Measurements from ENCODE around the gene STUM.

Gene STUM

DNA sequence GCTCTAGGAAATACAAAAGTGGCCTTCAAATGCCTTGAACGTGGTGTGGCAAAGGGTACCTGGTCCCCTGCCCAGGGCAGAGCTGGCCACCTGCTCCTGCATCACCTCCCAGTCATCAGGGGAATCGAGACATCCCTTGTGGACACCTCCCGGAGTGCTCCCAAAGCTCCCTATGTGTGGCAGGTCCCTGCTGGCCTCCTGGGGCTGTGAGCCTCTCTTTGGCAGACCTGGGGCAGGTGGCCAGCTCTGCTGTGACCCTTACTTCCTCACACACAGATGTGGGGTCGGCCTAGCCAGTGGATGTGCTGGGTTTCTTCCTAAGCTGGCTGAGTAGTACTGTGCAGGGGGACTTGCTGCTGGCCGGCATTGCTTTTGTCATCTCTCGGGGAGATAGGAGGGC, 104.0 kb downstream of the STUM start:
- Histone ChIP-seq H3K9me3 (replicated peaks in 1 of 2; ENCODE audit: control insufficient read depth in 2 of 2, insufficient read depth in 1 of 2, low read depth in 1 of 2, low read length in 2 of 2) (peaks cover 0 to 4% of the 10 kb centered on the region in 2 donors), H2AFZ (ENCODE audit: low read length) (no peak overlapping the region), H3K18ac (ENCODE audit: low read length) (peak overlapping the region; percentile 89), H2AK5ac (ENCODE audit: low read depth, low read length) (no peak overlapping the region), H4K91ac (ENCODE audit: low read depth, low read length, poor library complexity) (no peak overlapping the region), H3K4me2 (ENCODE audit: insufficient read depth, low read length, poor library complexity, severe bottlenecking) (no peak overlapping the region), H3K4ac (ENCODE audit: low read length) (no peak overlapping the region), H2BK5ac (ENCODE audit: low read length) (peak overlapping the region; percentile 88), H3K27ac (replicated peaks; ENCODE audit: low read length) (peak overlapping the region; percentile 97), H4K8ac (ENCODE audit: low read depth, low read length) (no peak overlapping the region), H3K9ac (ENCODE audit: low read depth, low read length, poor library complexity) (no peak overlapping the region), H2BK15ac (ENCODE audit: low read length) (peak overlapping the region; percentile 87), H3K27me3 (ENCODE audit: control insufficient read depth in 3 of 3, insufficient read depth in 3 of 3, low read depth in 1 of 3, low read length in 3 of 3) (peaks cover 0 to 3% (median 0%) of the 10 kb centered on the region in 3 experiments), H3K4me3 (ENCODE audit: low read length in 2 of 2) (no peak overlapping the region), H3K4me1 (ENCODE audit: control insufficient read depth in 2 of 2, insufficient read depth in 1 of 2, low read depth in 1 of 2, low read length in 2 of 2) (peaks cover 40 to 51% of the 10 kb centered on the region in 2 donors), H3K14ac (ENCODE audit: low read length) (no peak overlapping the region), H2BK120ac (ENCODE audit: low read depth, low read length) (peak overlapping the region; percentile 84), H3K23ac (ENCODE audit: low read depth, low read length, poor library complexity) (no peak overlapping the region), H2BK12ac (ENCODE audit: low read length) (peak overlapping the region; percentile 3), H3K79me1 (ENCODE audit: low read depth, low read length) (no peaks in the 10 kb centered on the region), H3K36me3 (replicated peaks in 1 of 2; ENCODE audit: control insufficient read depth in 2 of 2, insufficient read depth in 2 of 2, low read length in 2 of 2) (peaks cover 6 to 10% of the 10 kb centered on the region in 2 donors)
- WGBS, 2 donors (ENCODE audit: extremely low coverage in 2 of 2, insufficient read length in 2 of 2, insufficient replicate concordance in 1 of 2), result no CpG with 5 or more reads among the region's 6 CpGs
- DNase-seq (ENCODE audit: low spot score), result no peak

DNA sequence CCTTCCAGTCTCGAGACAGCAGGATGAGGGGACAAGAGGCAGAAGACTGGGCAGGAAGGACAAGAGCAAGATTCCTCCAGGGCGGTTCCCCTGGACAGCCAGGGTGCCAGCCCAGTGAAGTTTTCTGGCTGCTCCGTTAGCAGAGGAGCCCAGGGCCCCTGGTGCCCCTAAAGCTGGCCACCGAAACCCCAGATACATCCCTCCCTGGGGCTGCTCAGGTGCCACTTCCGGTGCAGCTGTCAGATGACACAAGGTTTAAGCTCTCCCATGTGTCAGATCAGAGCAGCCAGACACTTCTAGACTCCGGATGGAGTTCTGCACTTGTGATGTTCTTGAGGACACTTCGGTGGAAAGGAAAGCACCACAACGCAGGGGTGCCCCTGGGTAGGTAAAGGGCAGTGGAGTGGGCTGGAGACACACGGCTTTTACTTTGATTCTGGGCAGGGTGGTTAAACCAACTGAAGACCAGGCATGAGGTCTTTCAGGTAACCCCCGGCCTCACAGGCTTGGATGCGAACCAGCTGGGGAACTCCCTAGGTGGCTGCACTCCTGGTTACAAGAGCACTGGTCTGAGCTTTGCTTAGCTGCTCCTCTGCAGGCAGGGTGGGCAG, 104.9 kb downstream of the STUM start:
- DNase-seq (ENCODE audit: low spot score), result no peak
- no peak overlapping the region for H3K23ac ChIP-seq (ENCODE audit: low read depth, low read length, poor library complexity)
- H3K4me2 ChIP-seq (ENCODE audit: insufficient read depth, low read length, poor library complexity, severe bottlenecking), result no peak overlapping the region
- H3K9ac ChIP-seq (ENCODE audit: low read depth, low read length, poor library complexity), result no peak overlapping the region
- no peak overlapping the region for H2AK5ac ChIP-seq (ENCODE audit: low read depth, low read length)
- H3K4ac ChIP-seq (ENCODE audit: low read length), result peak overlapping the region; percentile 84
- peak overlapping the region; percentile 98 for H3K18ac ChIP-seq (ENCODE audit: low read length)
- H2BK15ac ChIP-seq (ENCODE audit: low read length), result peak overlapping the region; percentile 51
- no CpG with 5 or more reads among the region's 11 CpGs for WGBS, 2 donors (ENCODE audit: extremely low coverage in 2 of 2, insufficient read length in 2 of 2, insufficient replicate concordance in 1 of 2)
- peak overlapping the region; percentile 87 for H2BK12ac ChIP-seq (ENCODE audit: low read length)
- peak overlapping the region; percentile 88 for H2BK5ac ChIP-seq (ENCODE audit: low read length)
- H3K79me1 ChIP-seq (ENCODE audit: low read depth, low read length), result no peaks in the 10 kb centered on the region
- peaks cover 48 to 57% of the 10 kb centered on the region in 2 donors for H3K4me1 ChIP-seq (ENCODE audit: control insufficient read depth in 2 of 2, insufficient read depth in 1 of 2, low read depth in 1 of 2, low read length in 2 of 2)
- H2AFZ ChIP-seq (ENCODE audit: low read length), result peak overlapping the region; percentile 66
- peak overlapping the region; percentile 97 for H3K27ac ChIP-seq (replicated peaks; ENCODE audit: low read length)
- H3K36me3 ChIP-seq (replicated peaks in 1 of 2; ENCODE audit: control insufficient read depth in 2 of 2, insufficient read depth in 2 of 2, low read length in 2 of 2), result peaks cover 3 to 4% of the 10 kb centered on the region in 2 donors
- H4K91ac ChIP-seq (ENCODE audit: low read depth, low read length, poor library complexity), result peak overlapping the region; percentile 99
- no peak overlapping the region for H4K8ac ChIP-seq (ENCODE audit: low read depth, low read length)
- peak overlapping the region; percentile 84 for H2BK120ac ChIP-seq (ENCODE audit: low read depth, low read length)
- H3K9me3 ChIP-seq (replicated peaks in 1 of 2; ENCODE audit: control insufficient read depth in 2 of 2, insufficient read depth in 1 of 2, low read depth in 1 of 2, low read length in 2 of 2), result peaks cover 0 to 4% of the 10 kb centered on the region in 2 donors
- H3K4me3 ChIP-seq (ENCODE audit: low read length in 2 of 2), result no peak overlapping the region
- H3K27me3 ChIP-seq (ENCODE audit: control insufficient read depth in 3 of 3, insufficient read depth in 3 of 3, low read depth in 1 of 3, low read length in 3 of 3), result peaks cover 0 to 3% (median 0%) of the 10 kb centered on the region in 3 experiments
- peak overlapping the region; percentile 86 for H3K14ac ChIP-seq (ENCODE audit: low read length)

DNA sequence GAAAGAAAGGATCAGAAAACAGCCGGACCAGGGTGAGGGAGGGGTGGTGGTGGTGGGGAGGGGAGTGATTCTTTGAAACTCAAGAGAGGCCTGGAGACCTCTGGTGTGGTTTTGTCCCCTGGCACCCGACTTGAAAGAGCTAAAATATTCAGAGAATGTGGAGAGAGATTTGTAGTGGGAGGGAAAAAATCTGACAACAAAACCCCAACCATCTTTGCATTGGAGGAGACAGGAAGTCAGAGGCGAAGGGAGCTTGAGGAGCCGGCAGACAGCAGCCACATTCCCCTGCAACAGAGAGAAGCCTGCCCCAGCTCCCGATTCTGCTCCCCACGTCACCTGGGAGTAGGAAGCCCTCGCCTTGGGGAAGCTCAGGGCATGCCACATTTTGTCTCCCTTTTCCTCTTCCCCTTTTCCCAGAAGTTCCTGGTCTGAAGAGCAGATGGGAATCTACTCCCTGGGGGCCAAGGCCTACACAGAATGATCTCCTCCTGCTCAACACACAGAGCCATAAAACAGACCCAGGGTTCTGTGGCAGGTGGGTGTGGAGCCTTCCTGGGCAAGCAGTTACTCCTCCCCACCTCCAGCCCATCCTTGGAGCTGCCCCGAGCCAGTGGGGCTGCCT, 105.6 kb downstream of the STUM start:
- Histone ChIP-seq H3K4me2 (ENCODE audit: insufficient read depth, low read length, poor library complexity, severe bottlenecking) (no peak overlapping the region), H3K14ac (ENCODE audit: low read length) (peak overlapping the region; percentile 87), H3K4ac (ENCODE audit: low read length) (peak overlapping the region; percentile 27), H4K91ac (ENCODE audit: low read depth, low read length, poor library complexity) (peak overlapping the region; percentile 97), H2AK5ac (ENCODE audit: low read depth, low read length) (peak overlapping the region; percentile 91), H3K9ac (ENCODE audit: low read depth, low read length, poor library complexity) (peak overlapping the region; percentile 83), H3K4me1 (ENCODE audit: control insufficient read depth in 2 of 2, insufficient read depth in 1 of 2, low read depth in 1 of 2, low read length in 2 of 2) (peaks cover 49 to 61% of the 10 kb centered on the region in 2 donors), H2BK12ac (ENCODE audit: low read length) (peak overlapping the region; percentile 8), H3K18ac (ENCODE audit: low read length) (peak overlapping the region; percentile 96), H3K9me3 (replicated peaks in 1 of 2; ENCODE audit: control insufficient read depth in 2 of 2, insufficient read depth in 1 of 2, low read depth in 1 of 2, low read length in 2 of 2) (peaks cover 0 to 2% of the 10 kb centered on the region in 2 donors), H3K27ac (replicated peaks; ENCODE audit: low read length) (peak overlapping the region; percentile 97), H4K8ac (ENCODE audit: low read depth, low read length) (peak overlapping the region; percentile 83), H3K79me1 (ENCODE audit: low read depth, low read length) (no peaks in the 10 kb centered on the region), H2BK5ac (ENCODE audit: low read length) (peak overlapping the region; percentile 98), H3K23ac (ENCODE audit: low read depth, low read length, poor library complexity) (peak overlapping the region; percentile 32), H3K4me3 (ENCODE audit: low read length in 2 of 2) (no peak overlapping the region), H2BK15ac (ENCODE audit: low read length) (peak overlapping the region; percentile 93), H3K36me3 (replicated peaks in 1 of 2; ENCODE audit: control insufficient read depth in 2 of 2, insufficient read depth in 2 of 2, low read length in 2 of 2) (peaks cover 2 to 3% of the 10 kb centered on the region in 2 donors), H2BK120ac (ENCODE audit: low read depth, low read length) (peak overlapping the region; percentile 95), H2AFZ (ENCODE audit: low read length) (peak overlapping the region; percentile 66), H3K27me3 (ENCODE audit: control insufficient read depth in 3 of 3, insufficient read depth in 3 of 3, low read depth in 1 of 3, low read length in 3 of 3) (peaks cover 0 to 2% (median 0%) of the 10 kb centered on the region in 3 experiments)
- no CpG with 5 or more reads among the region's 8 CpGs for WGBS, 2 donors (ENCODE audit: extremely low coverage in 2 of 2, insufficient read length in 2 of 2, insufficient replicate concordance in 1 of 2)
- DNase-seq (ENCODE audit: low spot score), result peak; percentile 82

DNA sequence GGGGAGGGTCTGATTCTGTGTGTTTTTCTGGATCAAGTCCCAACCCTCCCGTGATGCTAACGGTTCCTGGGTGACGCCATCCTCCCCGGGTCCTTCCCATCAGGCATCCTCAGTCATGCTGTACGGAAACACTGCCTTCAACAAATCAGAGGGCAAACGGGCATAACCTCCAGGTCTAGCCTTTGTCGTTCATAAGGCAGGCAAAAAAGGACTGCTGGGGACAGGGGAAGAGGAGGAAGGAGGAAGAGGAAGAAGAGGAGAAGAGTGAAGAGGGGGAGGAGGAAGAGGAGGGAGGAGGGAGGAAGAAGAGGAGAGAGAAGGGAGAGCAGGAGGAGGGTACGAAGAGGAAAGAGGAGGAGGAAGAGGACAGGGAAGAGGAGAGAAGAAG, 106.1 kb downstream of the STUM start:
- Histone ChIP-seq H3K4me3 (ENCODE audit: low read length in 2 of 2) (no peak overlapping the region), H3K9me3 (replicated peaks in 1 of 2; ENCODE audit: control insufficient read depth in 2 of 2, insufficient read depth in 1 of 2, low read depth in 1 of 2, low read length in 2 of 2) (no peaks in the 10 kb centered on the region), H2BK120ac (ENCODE audit: low read depth, low read length) (peak overlapping the region; percentile 95), H4K91ac (ENCODE audit: low read depth, low read length, poor library complexity) (peak overlapping the region; percentile 97), H2BK5ac (ENCODE audit: low read length) (peak overlapping the region; percentile 98), H3K4ac (ENCODE audit: low read length) (peak overlapping the region; percentile 27), H2BK15ac (ENCODE audit: low read length) (peak overlapping the region; percentile 93), H2BK12ac (ENCODE audit: low read length) (peak overlapping the region; percentile 8), H3K14ac (ENCODE audit: low read length) (peak overlapping the region; percentile 87), H3K79me1 (ENCODE audit: low read depth, low read length) (no peaks in the 10 kb centered on the region), H3K4me2 (ENCODE audit: insufficient read depth, low read length, poor library complexity, severe bottlenecking) (no peak overlapping the region), H2AK5ac (ENCODE audit: low read depth, low read length) (peak overlapping the region; percentile 91), H3K4me1 (ENCODE audit: control insufficient read depth in 2 of 2, insufficient read depth in 1 of 2, low read depth in 1 of 2, low read length in 2 of 2) (peaks cover 49 to 59% of the 10 kb centered on the region in 2 donors), H3K36me3 (replicated peaks in 1 of 2; ENCODE audit: control insufficient read depth in 2 of 2, insufficient read depth in 2 of 2, low read length in 2 of 2) (no peaks in the 10 kb centered on the region), H2AFZ (ENCODE audit: low read length) (peak overlapping the region; percentile 66), H3K27ac (replicated peaks; ENCODE audit: low read length) (peak overlapping the region; percentile 97), H3K27me3 (ENCODE audit: control insufficient read depth in 3 of 3, insufficient read depth in 3 of 3, low read depth in 1 of 3, low read length in 3 of 3) (no peaks in the 10 kb centered on the region), H3K23ac (ENCODE audit: low read depth, low read length, poor library complexity) (peak overlapping the region; percentile 32), H4K8ac (ENCODE audit: low read depth, low read length) (peak overlapping the region; percentile 83), H3K18ac (ENCODE audit: low read length) (peak overlapping the region; percentile 96), H3K9ac (ENCODE audit: low read depth, low read length, poor library complexity) (peak overlapping the region; percentile 83)
- no CpG with 5 or more reads among the region's 8 CpGs for WGBS, 2 donors (ENCODE audit: extremely low coverage in 2 of 2, insufficient read length in 2 of 2, insufficient replicate concordance in 1 of 2)
- DNase-seq (ENCODE audit: low spot score), result no peak

All from neuronal stem cell (in vitro differentiated cells).